CD14-positive monocyte (primary cell): ENCODE results near the gene TPP2. TPM values are rescaled to one million over a fixed set of nuclear protein-coding genes. Genes with fewer than 3 reads are reported as not detected.

Experiments used
- DNase-seq, 3 donors: peaks; one replicate each; pipeline ENCODE4 v3.0.0-alpha.2; 2011 to 2022
- H2AFZ ChIP-seq: 2 replicates; pipeline ENCODE4 v1.6.0; 2012; ENCODE audit warnings: mild to moderate bottlenecking, low read depth, low read length, inconsistent platforms; ENCODE audit not compliant: insufficient read depth, poor library complexity, severe bottlenecking
- H3K27ac ChIP-seq, 2 donors: 1 replicate in 1 of 2; 2 replicates in 1 of 2; pipeline ENCODE4 v1.5.1; 2012 to 2013; ENCODE audit warnings: low read length in 2 of 2, control low read depth in 1 of 2, inconsistent platforms in 1 of 2, low read depth in 1 of 2, mild to moderate bottlenecking in 1 of 2
- H3K27me3 ChIP-seq, 2 donors: one replicate each; pipeline versions ENCODE4 v1.6.0 to v1.6.1; 2011 to 2013; ENCODE audit warnings: low read length in 2 of 2; ENCODE audit not compliant: control insufficient read depth in 2 of 2, insufficient read depth in 2 of 2
- H3K36me3 ChIP-seq, 2 donors: replicated peaks in 1 of 2; 1 replicate in 1 of 2; 2 replicates in 1 of 2; pipeline versions ENCODE4 v1.5.1 to v1.6.1; 2012 to 2013; ENCODE audit warnings: low read length in 2 of 2, control low read depth in 1 of 2, inconsistent platforms in 1 of 2, mild to moderate bottlenecking in 1 of 2; ENCODE audit not compliant: insufficient read depth in 2 of 2, control insufficient read depth in 1 of 2
- H3K4me1 ChIP-seq, 2 donors: 1 replicate in 1 of 2; 2 replicates in 1 of 2; pipeline versions ENCODE4 v1.5.1 to v1.6.1; 2012 to 2013; ENCODE audit warnings: low read length in 2 of 2, control low read depth in 1 of 2, inconsistent platforms in 1 of 2, mild to moderate bottlenecking in 1 of 2, moderate library complexity in 1 of 2; ENCODE audit not compliant: insufficient read depth in 2 of 2, control insufficient read depth in 1 of 2
- H3K4me2 ChIP-seq: replicated peaks from 2 replicates; pipeline ENCODE3; 2012; ENCODE audit warnings: low read length, moderate library complexity, mild to moderate bottlenecking; ENCODE audit not compliant: poor library complexity, severe bottlenecking; ENCODE audit errors: extremely low read depth
- H3K4me3 ChIP-seq, 3 experiments: fragments of 200-600 bp in 1 of 3; sonication (generic) in 1 of 3; replicated peaks in 1 of 3; 1 replicate in 2 of 3; 2 replicates in 1 of 3; pipeline ENCODE4 v1.5.1; 2011 to 2013; ENCODE audit warnings: low read length in 3 of 3, mild to moderate bottlenecking in 3 of 3, control low read depth in 2 of 3, low read depth in 2 of 3, inconsistent platforms in 1 of 3, moderate library complexity in 1 of 3
- H3K79me2 ChIP-seq: 2 replicates; pipeline ENCODE4 v1.6.0; 2012; ENCODE audit warnings: mild to moderate bottlenecking, control low read depth, inconsistent platforms, low read length, moderate library complexity; ENCODE audit not compliant: insufficient read depth
- H3K9ac ChIP-seq: 2 replicates; pipeline ENCODE4 v1.6.0; 2017; ENCODE audit warnings: low read length, mild to moderate bottlenecking; ENCODE audit not compliant: insufficient read depth, poor library complexity, severe bottlenecking
- H3K9me3 ChIP-seq, 2 donors: replicated peaks in 1 of 2; 1 replicate in 1 of 2; 2 replicates in 1 of 2; pipeline versions ENCODE4 v1.5.1 to v1.6.1; 2012 to 2013; ENCODE audit warnings: low read length in 2 of 2, control low read depth in 1 of 2; ENCODE audit not compliant: control insufficient read depth in 1 of 2, insufficient read depth in 1 of 2
- H4K20me1 ChIP-seq: 2 replicates; pipeline ENCODE4 v1.6.0; 2012; ENCODE audit warnings: mild to moderate bottlenecking, low read length, control low read depth, moderate library complexity; ENCODE audit not compliant: insufficient read depth
- H3K27ac Mint-ChIP-seq, 7 donors: one replicate each; pipeline ENCODE4 v1.8.0; 2020; ENCODE audit warnings: mild to moderate bottlenecking in 7 of 7, mixed read lengths in 7 of 7, moderate library complexity in 6 of 7, inconsistent platforms in 2 of 7
- H3K27me3 Mint-ChIP-seq, 3 donors: one replicate each; pipeline ENCODE4 v1.8.0; 2021 to 2022; ENCODE audit warnings: low read depth in 3 of 3, mild to moderate bottlenecking in 3 of 3, mixed read lengths in 3 of 3, moderate library complexity in 3 of 3, inconsistent platforms in 1 of 3
- H3K36me3 Mint-ChIP-seq, 2 donors: one replicate each; pipeline ENCODE4 v1.8.0; 2020; ENCODE audit warnings: mixed read lengths in 2 of 2, inconsistent platforms in 1 of 2, mild to moderate bottlenecking in 1 of 2
- H3K4me1 Mint-ChIP-seq: one replicate; pipeline ENCODE4 v1.8.0; 2020; ENCODE audit warnings: mild to moderate bottlenecking, mixed read lengths
- H3K4me3 Mint-ChIP-seq, 2 donors: one replicate each; pipeline ENCODE4 v1.8.0; 2020; ENCODE audit warnings: mild to moderate bottlenecking in 2 of 2, mixed read lengths in 2 of 2, moderate library complexity in 1 of 2
- H3K9me3 Mint-ChIP-seq, 7 donors: one replicate each; pipeline ENCODE4 v1.8.0; 2020 to 2022; ENCODE audit warnings: mixed read lengths in 7 of 7, mild to moderate bottlenecking in 6 of 7, moderate library complexity in 6 of 7, inconsistent platforms in 2 of 7
- CTCF ChIP-seq: fragments of 200-600 bp; IDR thresholded peaks from one replicate; pipeline ENCODE4 v1.8.0; 2022; ENCODE audit warnings: antibody characterized with exemption, mild to moderate bottlenecking
- WGBS: methylation state at CpG from one replicate; pipeline ENCODE4 v1.1.5; 2013; ENCODE audit warnings: missing lambda C conversion rate; ENCODE audit not compliant: insufficient coverage; 5-methylcytosine and 5-hydroxymethylcytosine counted together
- intact Hi-C, 2 donors: fragments of 100-400 bp; cut with micrococcal nuclease; formaldehyde crosslinking; loops; one replicate each; pipeline versions ENCODE4 v1.15.0 to v1.15.1; 2023
- polyA plus RNA-seq, 3 donors: library from polyadenylated mRNA; depleted of rRNA in 1 of 3; unstranded in 2 of 3; stranded (reverse) in 1 of 3; fragments of 300-500 nt in 2 of 3; fragments of >200 nt in 1 of 3; fragmentation: Illumina TruSeq in 2 of 3; gene quantifications; 1 replicate in 2 of 3; 2 replicates in 1 of 3; pipeline ENCODE4 v1.2.3, GENCODE V29; 2012 to 2021

TPP2 gene
- polyA plus RNA-seq, 3 donors = 18.0 to 39.7 (median 26.0) TPM

DNA sequence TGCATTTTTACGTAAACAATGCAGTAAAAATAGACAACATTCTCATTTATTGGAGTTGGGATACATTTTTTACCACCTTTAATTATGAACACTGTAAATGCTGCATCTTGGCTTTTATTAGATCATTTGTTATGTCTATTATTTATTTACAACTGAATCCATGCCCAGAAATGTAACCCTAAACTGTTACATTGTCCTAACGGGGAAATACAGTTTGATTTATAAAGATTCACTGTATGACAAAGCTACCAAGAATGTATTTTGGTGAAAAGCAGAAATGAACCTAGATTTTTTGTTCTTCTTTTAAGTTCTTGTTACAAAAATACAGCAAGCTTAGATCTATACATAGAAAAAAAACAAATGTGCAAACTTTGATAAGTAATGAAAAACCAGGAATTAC is 97.0 kb downstream of the TPP2 start:
- WGBS = no CpG with 5 or more reads among the region's 2 CpGs
- peaks cover 0 to 4% of the 10 kb centered on the region in 2 donors for H3K27me3 ChIP-seq
- no peak overlapping the region for H3K4me3 ChIP-seq
- H4K20me1 ChIP-seq = no peaks in the 10 kb centered on the region
- no peaks in the 10 kb centered on the region for H3K79me2 ChIP-seq
- no peaks in the 10 kb centered on the region for H3K36me3 Mint-ChIP-seq
- no peak overlapping the region for H3K27ac ChIP-seq
- no peaks in the 10 kb centered on the region for H3K4me1 Mint-ChIP-seq
- H2AFZ ChIP-seq = no peak overlapping the region
- intact Hi-C loops = no loop called here
- H3K4me2 ChIP-seq = no peak overlapping the region
- H3K27ac Mint-ChIP-seq = no peak overlapping the region
- H3K27me3 Mint-ChIP-seq = peaks cover 6 to 11% (median 8%) of the 10 kb centered on the region in 3 donors
- peaks cover 0 to 3% of the 10 kb centered on the region in 2 donors for H3K9me3 ChIP-seq
- H3K9ac ChIP-seq = no peak overlapping the region
- no peak for DNase-seq
- no peaks in the 10 kb centered on the region for H3K36me3 ChIP-seq
- peaks cover 2 to 6% (median 5%) of the 10 kb centered on the region in 7 donors for H3K9me3 Mint-ChIP-seq
- no peak overlapping the region for H3K4me3 Mint-ChIP-seq
- no peaks in the 10 kb centered on the region for H3K4me1 ChIP-seq
- TF ChIP-seq CTCF = no peak

- 87% methylated on average over 6 of the region's 6 CpGs for WGBS
- H3K4me1 ChIP-seq = no peaks in the 10 kb centered on the region
- no peak within 1 kb of the TSS for H3K4me3 ChIP-seq
- no peak within 1 kb of the TSS for H3K9ac ChIP-seq
- H3K27ac ChIP-seq = no peak within 1 kb of the TSS
- H3K27me3 Mint-ChIP-seq = peaks cover 3 to 11% (median 6%) of the 10 kb centered on the region in 3 donors
- H3K27me3 ChIP-seq = peaks cover 0 to 4% of the 10 kb centered on the region in 2 donors
- H3K9me3 Mint-ChIP-seq = peaks cover 4 to 7% (median 6%) of the 10 kb centered on the region in 7 donors
- H4K20me1 ChIP-seq = no peaks in the 10 kb centered on the region
- no peak for DNase-seq
- H3K4me2 ChIP-seq = no peak within 1 kb of the TSS
- TF ChIP-seq CTCF = no peak
- H3K36me3 Mint-ChIP-seq = no peaks in the 10 kb centered on the region
- no peaks in the 10 kb centered on the region for H3K4me1 Mint-ChIP-seq
- no peak within 1 kb of the TSS for H2AFZ ChIP-seq
- no peak within 1 kb of the TSS for H3K27ac Mint-ChIP-seq
- H3K36me3 ChIP-seq = no peaks in the 10 kb centered on the region
- H3K9me3 ChIP-seq = peaks cover 0 to 3% of the 10 kb centered on the region in 2 donors
- intact Hi-C loops = no loop called here
- H3K79me2 ChIP-seq = no peaks in the 10 kb centered on the region
- H3K4me3 Mint-ChIP-seq = peak within 1 kb of the TSS in 1 of 2 donors; percentile 10
Measured at GRCh38 chr13:102694937-102695336, 98.2 kb downstream of the TPP2 start, which contains the start of gene METTL21C. Gene METTL21C, minus strand, starts transcription at chr13:102695044. Its CDS starts 546 bp downstream, at chr13:102694498.
